Measurements from ENCODE around the gene MTOR.

MTOR gene

GRCh38 chr1:11285883-11286734 lies 23.8 kb upstream of the MTOR start:
- TF ChIP-seq GATA2 (IDR thresholded peaks at IDR 0.05; ENCODE audit: low read depth, low read length): no peak
- no peak for TF ChIP-seq GATA3 (IDR thresholded peaks at IDR 0.05; ENCODE audit: low read depth, low read length)

DNA sequence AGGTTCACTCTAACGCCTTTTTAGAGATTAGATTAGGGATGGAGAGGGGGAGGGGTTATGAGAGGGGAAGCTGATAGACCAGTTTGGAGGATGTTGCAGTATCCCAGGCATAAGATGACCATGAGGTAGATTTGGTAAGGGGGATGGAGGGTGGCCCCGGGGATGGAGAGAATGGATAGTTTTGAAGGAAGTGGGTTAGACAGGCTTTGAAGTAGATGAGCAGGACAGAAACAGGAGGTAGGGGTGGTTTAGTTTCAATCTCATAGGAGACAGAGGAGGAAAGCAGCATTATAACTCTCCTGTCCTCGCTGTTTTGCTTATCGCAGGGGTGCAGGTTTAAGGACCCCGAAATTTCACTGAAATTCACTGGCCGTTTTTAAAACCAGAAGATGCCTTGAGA lies 22.4 kb upstream of the MTOR start:
- TF ChIP-seq GATA2 (IDR thresholded peaks at IDR 0.05; ENCODE audit: low read depth, low read length): no peak
- no peak for TF ChIP-seq GATA3 (IDR thresholded peaks at IDR 0.05; ENCODE audit: low read depth, low read length)

DNA sequence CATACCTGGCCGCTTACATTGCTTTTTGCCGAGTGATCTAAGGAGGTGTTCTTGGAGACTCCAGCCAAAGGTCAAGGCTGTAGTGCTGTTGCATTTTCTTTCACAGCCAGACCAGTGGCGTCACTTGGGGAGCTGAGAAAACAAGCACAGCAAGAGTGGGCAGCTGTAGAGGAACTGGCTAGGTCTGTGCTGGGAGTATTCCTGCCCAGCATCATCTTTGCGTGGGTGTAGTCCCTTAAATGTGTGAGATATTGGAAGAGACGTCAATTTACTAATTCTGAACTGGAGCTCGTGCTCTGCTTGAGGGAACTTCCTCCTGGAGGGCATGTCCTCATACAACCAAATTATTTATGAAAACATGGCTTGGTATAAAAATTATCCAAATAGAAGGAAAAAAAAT lies 20.8 kb upstream of the MTOR start:
- no peak for TF ChIP-seq GATA2 (IDR thresholded peaks at IDR 0.05; ENCODE audit: low read depth, low read length)
- TF ChIP-seq GATA3 (IDR thresholded peaks at IDR 0.05; ENCODE audit: low read depth, low read length): no peak

GRCh38 chr1:11281518-11282331 lies 19.4 kb upstream of the MTOR start:
- no peak for TF ChIP-seq GATA2 (IDR thresholded peaks at IDR 0.05; ENCODE audit: low read depth, low read length)
- TF ChIP-seq GATA3 (IDR thresholded peaks at IDR 0.05; ENCODE audit: low read depth, low read length): no peak

DNA sequence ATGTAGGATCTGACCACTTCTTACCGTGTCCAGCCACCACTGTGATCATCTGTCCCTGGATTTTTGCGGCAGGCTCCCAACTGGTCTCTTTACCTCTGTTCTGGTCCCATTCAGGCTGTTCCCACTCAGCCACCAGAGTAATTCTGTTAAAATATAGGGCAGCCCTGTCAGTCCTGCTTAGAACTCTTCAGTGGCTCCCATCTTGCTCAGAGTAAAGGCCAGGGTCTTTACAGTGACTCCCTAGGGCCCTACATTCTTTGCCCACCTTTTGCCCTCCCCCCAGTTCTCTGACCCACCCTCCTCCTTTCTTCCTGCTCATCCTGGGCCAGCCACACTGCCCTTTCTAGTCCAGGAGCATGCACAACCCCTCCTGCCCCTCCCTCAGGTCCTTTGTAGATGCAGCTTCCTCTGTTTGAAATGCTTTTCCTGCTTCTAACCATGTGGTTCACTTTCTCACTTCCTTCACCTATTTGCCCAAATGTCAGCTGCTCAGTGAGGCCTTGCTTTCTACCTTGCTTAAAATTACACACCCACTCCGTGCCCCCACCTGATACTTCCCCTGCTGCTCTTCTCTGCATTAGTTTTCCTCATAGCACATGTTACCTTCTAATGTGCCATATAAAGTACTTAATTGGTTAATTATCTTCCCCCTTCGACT lies 18.5 kb upstream of the MTOR start:
- TF ChIP-seq GATA3 (IDR thresholded peaks at IDR 0.05; ENCODE audit: low read depth, low read length): no peak
- TF ChIP-seq GATA2 (IDR thresholded peaks at IDR 0.05; ENCODE audit: low read depth, low read length): no peak

DNA sequence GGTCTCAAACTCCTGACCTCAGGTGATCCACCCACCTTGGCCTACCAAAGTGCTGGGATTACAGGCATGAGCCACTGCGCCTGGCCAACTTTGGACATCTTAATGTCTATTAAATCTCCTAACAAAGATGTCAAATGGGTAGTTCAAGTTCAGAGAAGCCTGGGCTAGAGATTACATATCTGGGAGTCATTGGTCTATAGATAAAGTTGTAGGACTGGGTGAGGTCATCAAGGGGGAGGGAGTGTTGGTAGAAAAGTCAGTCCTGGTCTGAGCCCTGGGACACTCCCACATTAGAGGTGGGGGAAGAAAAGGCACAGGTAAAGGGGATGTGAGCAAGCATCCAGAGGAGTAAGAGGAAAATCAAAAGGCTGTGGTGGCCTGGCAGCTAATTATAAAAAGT lies 17.3 kb upstream of the MTOR start:
- TF ChIP-seq GATA2 (IDR thresholded peaks at IDR 0.05; ENCODE audit: low read depth, low read length): no peak
- no peak for TF ChIP-seq GATA3 (IDR thresholded peaks at IDR 0.05; ENCODE audit: low read depth, low read length)

DNA sequence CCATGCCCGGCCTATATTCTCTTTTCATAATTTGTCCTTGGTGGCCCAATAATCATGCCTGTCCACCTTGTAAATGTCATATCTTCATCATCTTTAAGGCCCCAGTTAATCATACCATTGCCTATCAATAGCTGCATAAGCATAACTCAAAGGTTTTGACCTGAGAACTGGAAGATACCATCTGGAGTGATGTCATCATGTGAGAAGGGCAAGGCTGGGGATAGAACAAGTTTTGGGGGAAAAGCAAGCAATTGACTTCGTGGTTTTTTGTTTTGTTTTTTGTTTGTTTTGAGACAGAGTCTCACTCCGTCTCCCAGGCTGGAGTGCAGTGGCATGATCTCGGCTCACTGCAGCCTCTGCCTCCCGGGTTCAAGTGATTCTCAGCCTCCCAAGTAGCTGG lies 16.8 kb upstream of the MTOR start:
- TF ChIP-seq GATA2 (IDR thresholded peaks at IDR 0.05; ENCODE audit: low read depth, low read length) (no peak), GATA3 (IDR thresholded peaks at IDR 0.05; ENCODE audit: low read depth, low read length) (no peak)

- TF ChIP-seq GATA2 (IDR thresholded peaks at IDR 0.05; ENCODE audit: low read depth, low read length): no peak
- no peak for TF ChIP-seq GATA3 (IDR thresholded peaks at IDR 0.05; ENCODE audit: low read depth, low read length)
These were observed 11.4 kb upstream of the MTOR start for GRCh38 chr1:11273595-11274234.

GRCh38 chr1:11272832-11273594 lies 10.7 kb upstream of the MTOR start, which contains the start of gene UBIAD1:
Gene UBIAD1 (plus strand): TSS chr1:11273198. CDS start chr1:11273532, 334 bp downstream.
- no peak for TF ChIP-seq GATA2 (IDR thresholded peaks at IDR 0.05; ENCODE audit: low read depth, low read length)

GRCh38 chr1:11272544-11272831 lies 10.1 kb upstream of the MTOR start:
- TF ChIP-seq GATA2 (IDR thresholded peaks at IDR 0.05; ENCODE audit: low read depth, low read length): no peak
- no peak for TF ChIP-seq GATA3 (IDR thresholded peaks at IDR 0.05; ENCODE audit: low read depth, low read length)

GRCh38 chr1:11266268-11267074 lies 4.1 kb upstream of the MTOR start:
- TF ChIP-seq GATA2 (IDR thresholded peaks at IDR 0.05; ENCODE audit: low read depth, low read length): no peak
- TF ChIP-seq GATA3 (IDR thresholded peaks at IDR 0.05; ENCODE audit: low read depth, low read length): no peak

DNA sequence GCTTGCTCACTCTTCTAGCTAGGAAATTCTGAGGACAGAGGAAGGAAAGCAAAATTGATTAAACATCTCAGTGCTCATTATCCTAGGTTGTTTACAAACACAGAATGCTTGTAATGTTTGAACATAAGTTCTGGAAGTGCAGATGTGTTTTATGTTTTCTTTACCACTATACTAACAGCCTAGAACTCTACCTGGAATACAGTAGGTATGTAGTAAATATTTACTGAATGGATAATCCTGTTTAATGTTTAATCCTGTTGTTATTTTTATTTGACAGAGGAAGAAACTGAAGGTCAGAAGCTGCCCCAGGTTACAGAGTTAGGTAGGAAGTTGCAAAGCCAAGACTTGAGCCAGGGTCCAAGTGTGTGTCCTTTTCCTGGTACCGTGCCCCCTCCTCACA lies 6.1 kb downstream of the MTOR start:
- TF ChIP-seq GATA3 (IDR thresholded peaks at IDR 0.05; ENCODE audit: low read depth, low read length): no peak
- TF ChIP-seq GATA2 (IDR thresholded peaks at IDR 0.05; ENCODE audit: low read depth, low read length): no peak

- no peak for TF ChIP-seq GATA2 (IDR thresholded peaks at IDR 0.05; ENCODE audit: low read depth, low read length)
These were observed 9.1 kb downstream of the MTOR start for GRCh38 chr1:11253226-11253625.
